D721Med (cell line): ENCODE data around the gene ATP4B.
"Not testable (repeated sequence)": the region's sequence is repeated elsewhere in the genome, so short reads cannot be mapped to it uniquely, and the experiment has no call there.

Source experiments
- DNase-seq: peaks from one replicate; pipeline ENCODE4 v3.0.0; 2011; ENCODE audit warnings: low spot score; ENCODE audit not compliant: insufficient read length
- FAIRE-seq: peaks from 2 replicates; lab custom pipeline; 2011; peaks lifted over from hg19 to GRCh38; lab: Jason Lieb, UNC
- TF ChIP-seq, protein P1 (sequence below): IDR thresholded peaks from 2 replicates; pipeline ENCODE4 v1.5.1; 2012; ENCODE audit warnings: mild to moderate bottlenecking, control low read depth; ENCODE audit not compliant: insufficient read depth; ENCODE audit errors: missing control alignments

The ATP4B gene

DNA sequence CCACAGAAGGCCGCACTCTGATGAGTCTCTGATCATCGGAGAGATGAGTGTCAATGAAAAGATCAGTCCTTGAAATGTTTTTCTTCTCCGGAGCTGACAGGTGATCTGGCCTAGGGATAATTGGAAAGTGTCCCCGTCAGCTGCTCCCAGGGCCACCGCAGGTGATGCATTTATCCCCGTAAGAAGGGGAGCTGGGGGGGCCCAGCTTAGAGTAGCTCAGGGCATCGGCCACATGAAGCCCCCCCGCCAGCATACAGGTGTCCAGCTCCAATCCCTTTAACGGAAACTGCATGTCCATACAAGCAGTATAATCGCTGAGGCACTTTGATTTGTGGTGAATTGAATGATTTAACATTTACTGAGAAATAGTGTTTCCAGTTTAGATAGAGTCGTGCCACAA, 27.7 kb downstream of the ATP4B start:
- FAIRE-seq (no peak), DNase-seq (no peak)
- TF ChIP-seq, protein P1, sequence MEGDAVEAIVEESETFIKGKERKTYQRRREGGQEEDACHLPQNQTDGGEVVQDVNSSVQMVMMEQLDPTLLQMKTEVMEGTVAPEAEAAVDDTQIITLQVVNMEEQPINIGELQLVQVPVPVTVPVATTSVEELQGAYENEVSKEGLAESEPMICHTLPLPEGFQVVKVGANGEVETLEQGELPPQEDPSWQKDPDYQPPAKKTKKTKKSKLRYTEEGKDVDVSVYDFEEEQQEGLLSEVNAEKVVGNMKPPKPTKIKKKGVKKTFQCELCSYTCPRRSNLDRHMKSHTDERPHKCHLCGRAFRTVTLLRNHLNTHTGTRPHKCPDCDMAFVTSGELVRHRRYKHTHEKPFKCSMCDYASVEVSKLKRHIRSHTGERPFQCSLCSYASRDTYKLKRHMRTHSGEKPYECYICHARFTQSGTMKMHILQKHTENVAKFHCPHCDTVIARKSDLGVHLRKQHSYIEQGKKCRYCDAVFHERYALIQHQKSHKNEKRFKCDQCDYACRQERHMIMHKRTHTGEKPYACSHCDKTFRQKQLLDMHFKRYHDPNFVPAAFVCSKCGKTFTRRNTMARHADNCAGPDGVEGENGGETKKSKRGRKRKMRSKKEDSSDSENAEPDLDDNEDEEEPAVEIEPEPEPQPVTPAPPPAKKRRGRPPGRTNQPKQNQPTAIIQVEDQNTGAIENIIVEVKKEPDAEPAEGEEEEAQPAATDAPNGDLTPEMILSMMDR = no peak

DNA sequence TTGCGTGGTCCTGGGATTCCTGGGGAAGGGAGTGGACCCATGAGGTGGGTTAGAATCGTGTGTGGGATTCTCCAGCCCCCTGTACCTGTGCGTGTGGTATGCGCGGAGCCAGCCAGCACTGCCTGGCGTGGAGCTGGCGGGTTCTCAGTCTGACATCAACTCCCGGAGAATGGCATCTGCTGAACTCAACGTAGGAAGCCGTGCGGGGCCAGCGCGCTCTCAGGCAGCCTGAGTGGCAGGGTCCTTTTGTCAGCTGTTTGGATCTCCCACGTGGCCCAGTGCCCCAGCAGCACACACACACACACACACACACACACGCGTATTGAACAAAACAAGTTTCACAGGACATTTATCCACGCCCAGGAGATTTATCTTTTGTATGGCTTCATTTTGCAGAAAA, 28.1 kb downstream of the ATP4B start:
- DNase-seq = no peak
- FAIRE-seq = no peak
- TF ChIP-seq, protein P1 = no peak

DNA sequence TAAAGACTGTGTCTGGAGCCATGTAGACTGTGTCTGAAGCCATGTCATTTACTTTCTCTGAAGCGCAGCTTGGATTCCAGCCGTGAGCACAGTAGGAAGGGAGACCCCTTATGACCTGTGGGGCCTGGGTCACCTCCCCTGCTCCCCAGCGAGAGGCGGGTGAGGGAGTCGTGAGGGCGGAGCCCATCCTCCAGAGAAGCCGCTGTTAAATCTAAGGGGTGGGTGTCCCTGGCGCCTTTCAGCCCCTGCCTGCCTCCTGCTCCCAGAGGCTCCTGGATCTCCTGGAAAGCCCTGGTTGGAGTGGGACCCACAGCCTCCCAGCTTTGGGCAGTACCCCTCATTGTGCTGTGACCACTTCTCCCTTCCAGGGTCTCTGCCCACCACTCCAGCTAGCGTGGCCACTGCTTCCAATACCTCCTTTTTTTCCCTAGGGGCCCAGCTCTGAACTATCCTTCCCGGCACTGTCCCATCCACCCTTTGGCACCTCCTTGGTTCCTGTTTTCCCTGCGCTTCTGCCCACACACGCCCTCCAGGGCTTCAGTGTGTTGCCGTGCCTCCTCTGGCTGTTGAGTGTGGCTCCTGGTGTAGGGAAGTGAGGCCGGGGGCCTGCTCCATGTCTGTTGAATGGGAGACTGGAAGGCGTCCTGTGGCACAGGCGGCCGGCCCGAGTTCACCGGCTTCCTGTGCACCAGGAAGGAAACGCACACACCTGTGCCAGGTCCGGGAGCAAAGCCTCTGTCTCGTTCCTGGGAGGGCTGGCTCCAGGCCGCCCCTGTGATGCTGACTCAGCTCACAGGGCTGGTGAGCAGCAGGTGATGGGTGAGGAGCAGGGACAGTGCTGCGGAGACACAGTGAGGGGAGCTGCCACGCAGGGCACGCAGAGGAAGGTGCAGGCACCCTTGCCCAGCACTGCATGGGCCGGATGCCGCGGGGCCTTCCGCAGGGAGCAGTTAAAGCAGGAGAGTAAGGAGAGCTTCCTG, 29.4 kb downstream of the ATP4B start:
- no peak for FAIRE-seq
- DNase-seq = no peak
- TF ChIP-seq, protein P1 = no peak

DNA sequence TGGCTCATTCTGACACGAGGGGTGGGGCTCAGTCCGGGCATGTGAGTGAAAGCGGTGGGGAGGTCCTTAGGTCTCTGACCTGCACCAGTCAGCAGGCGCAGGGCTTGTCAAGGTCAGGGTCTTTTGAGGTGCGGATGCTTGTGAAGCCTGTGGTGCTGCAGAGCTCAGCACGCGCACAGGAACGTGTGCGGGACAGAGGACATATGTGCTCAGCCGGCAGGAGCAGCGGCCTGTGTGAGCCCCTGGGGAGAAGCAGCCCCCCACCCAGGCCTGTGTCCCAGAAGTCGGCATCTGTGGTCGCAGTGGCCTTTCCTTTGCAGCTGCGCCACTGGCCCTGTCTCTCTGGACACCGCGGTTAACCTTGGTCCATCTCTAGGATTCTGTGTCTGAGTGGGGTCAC, 30.9 kb downstream of the ATP4B start:
- no peak for FAIRE-seq
- no peak for DNase-seq
- TF ChIP-seq, protein P1 = no peak

DNA sequence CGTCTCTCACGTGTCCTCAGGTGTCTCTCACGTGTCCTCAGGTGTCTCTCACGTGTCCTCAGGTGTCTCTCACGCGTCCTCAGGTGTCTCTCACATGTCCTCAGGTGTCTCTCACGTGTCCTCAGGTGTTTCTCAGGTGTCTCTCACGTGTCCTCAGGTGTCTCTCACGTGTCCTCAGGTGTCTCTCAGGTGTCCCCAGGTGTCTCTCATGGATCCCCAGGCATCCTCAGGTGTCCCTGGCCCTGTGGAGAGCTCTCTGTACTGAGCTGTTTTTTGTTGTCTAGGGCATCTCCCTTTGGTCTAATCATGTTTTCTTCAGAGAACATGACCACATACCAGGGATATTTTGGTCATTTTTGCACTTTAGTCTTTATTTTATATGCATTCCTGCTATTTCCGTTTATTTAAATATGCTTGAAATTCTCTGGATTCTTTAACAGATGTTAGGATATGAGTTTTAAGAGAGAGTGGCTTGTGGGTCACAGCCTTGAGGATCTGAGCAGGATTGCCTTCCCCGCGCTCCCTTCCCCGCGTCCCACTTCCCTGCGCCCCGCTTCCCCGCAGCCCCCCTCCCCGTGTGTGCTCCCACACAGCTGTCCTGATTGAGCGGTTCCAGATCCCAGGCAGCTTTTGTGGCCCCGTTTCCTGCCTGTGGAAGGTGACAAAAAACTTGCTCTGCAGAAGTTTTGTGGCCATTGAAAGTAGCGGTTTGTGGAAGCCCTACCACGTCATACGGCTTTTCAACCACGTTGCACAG, 31.9 kb downstream of the ATP4B start:
- DNase-seq (no peak), FAIRE-seq (no peak)
- TF ChIP-seq, protein P1 = no peak

DNA sequence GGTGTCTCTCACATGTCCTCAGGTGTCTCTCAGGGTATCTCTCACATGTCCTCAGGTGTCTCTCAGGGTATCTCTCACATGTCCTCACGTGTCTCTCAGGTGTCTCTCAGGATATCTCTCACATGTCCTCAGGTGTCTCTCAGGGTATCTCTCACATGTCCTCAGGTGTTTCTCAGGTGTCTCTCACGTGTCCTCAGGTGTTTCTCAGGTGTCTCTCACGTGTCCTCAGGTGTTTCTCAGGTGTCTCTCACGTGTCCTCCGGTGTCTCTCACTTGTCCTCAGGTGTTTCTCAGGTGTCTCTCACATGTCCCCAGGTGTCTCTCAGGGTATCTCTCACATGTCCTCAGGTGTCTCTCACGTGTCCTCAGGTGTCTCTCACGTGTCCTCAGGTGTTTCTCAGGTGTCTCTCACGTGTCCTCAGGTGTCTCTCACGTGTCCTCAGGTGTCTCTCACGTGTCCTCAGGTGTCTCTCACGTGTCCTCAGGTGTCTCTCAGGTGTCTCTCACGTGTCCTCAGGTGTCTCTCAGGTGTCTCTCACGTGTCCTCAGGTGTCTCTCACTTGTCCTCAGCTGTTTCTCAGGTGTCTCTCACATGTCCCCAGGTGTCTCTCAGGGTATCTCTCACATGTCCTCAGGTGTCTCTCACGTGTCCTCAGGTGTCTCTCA, 33.2 kb downstream of the ATP4B start:
- not testable (repeated sequence) for DNase-seq, FAIRE-seq

DNA sequence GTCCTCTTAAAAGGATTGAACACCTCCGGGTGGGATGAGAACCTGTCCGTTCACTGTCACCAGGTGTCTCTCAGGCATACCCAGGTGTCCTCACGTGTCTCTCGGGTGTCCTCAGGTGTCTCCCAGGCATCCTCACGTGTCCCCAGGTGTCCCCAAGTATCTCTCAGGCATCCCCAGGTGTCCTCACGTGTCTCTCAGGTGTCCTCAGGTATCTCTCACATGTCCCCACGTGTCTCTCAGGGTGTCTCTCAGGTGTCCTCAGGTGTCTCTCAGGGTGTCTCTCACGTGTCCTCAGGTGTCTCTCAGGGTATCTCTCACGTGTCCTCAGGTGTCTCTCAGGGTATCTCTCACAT, 33.8 kb downstream of the ATP4B start:
- TF ChIP-seq, protein P1 = no peak
- DNase-seq = no peak
- no peak for FAIRE-seq
